Measurements from ENCODE around the gene ZHX3.

Gene ZHX3

GRCh38 chr20:41170386-41171105, 147.0 kb downstream of the ZHX3 start:
- DNase-seq (ENCODE audit: low read depth): no peak

- peak; percentile 56 for DNase-seq (ENCODE audit: low read depth)
These were observed 147.7 kb downstream of the ZHX3 start for GRCh38 chr20:41169791-41170351.

- DNase-seq (ENCODE audit: low read depth): no peak
These were observed 148.3 kb downstream of the ZHX3 start for GRCh38 chr20:41169162-41169690.

- DNase-seq (ENCODE audit: low read depth): no peak
These were observed 149.0 kb downstream of the ZHX3 start for GRCh38 chr20:41168281-41169161.

- no peak for DNase-seq (ENCODE audit: low read depth)
These were observed 149.9 kb downstream of the ZHX3 start for GRCh38 chr20:41167481-41168253.

GRCh38 chr20:41167118-41167470, 150.4 kb downstream of the ZHX3 start:
- no peak for DNase-seq (ENCODE audit: low read depth)

GRCh38 chr20:41166201-41167117, 151.1 kb downstream of the ZHX3 start:
- DNase-seq (ENCODE audit: low read depth): no peak

- no peak for DNase-seq (ENCODE audit: low read depth)
These were observed 152.3 kb downstream of the ZHX3 start for GRCh38 chr20:41165001-41165882.

GRCh38 chr20:41163821-41164220, 153.7 kb downstream of the ZHX3 start:
- no peak for DNase-seq (ENCODE audit: low read depth)

GRCh38 chr20:41162396-41162795, 155.1 kb downstream of the ZHX3 start:
- DNase-seq (ENCODE audit: low read depth): no peak

- DNase-seq (ENCODE audit: low read depth): no peak
These were observed 155.6 kb downstream of the ZHX3 start for GRCh38 chr20:41161886-41162285.

GRCh38 chr20:41160686-41161085, 156.8 kb downstream of the ZHX3 start:
- no peak for DNase-seq (ENCODE audit: low read depth)

GRCh38 chr20:41159547-41159946, 158.0 kb downstream of the ZHX3 start:
- no peak for DNase-seq (ENCODE audit: low read depth)

GRCh38 chr20:41158082-41158625, 159.4 kb downstream of the ZHX3 start:
- no peak for DNase-seq (ENCODE audit: low read depth)

GRCh38 chr20:41155261-41155660, 162.3 kb downstream of the ZHX3 start:
- DNase-seq (ENCODE audit: low read depth): no peak

GRCh38 chr20:41154436-41155176, 162.9 kb downstream of the ZHX3 start:
- DNase-seq (ENCODE audit: low read depth): no peak

GRCh38 chr20:41152108-41152757, 165.3 kb downstream of the ZHX3 start:
- no peak for DNase-seq (ENCODE audit: low read depth)

- DNase-seq (ENCODE audit: low read depth): no peak
These were observed 166.2 kb downstream of the ZHX3 start for GRCh38 chr20:41151134-41151869.

Data from stromal cell of bone marrow (primary cell).